ENCODE results near the gene OPN1SW.
A peak's percentile ranks its signal among the peaks of the same experiment; 100 is the strongest.

OPN1SW gene

GRCh38 chr7:128775744-128776474, at the start of gene OPN1SW:
Gene OPN1SW (minus strand): TSS chr7:128775794. CDS start chr7:128775781, 13 bp downstream.
- DNase-seq (ENCODE audit: low read depth), result no peak

- DNase-seq (ENCODE audit: low read depth), result no peak
Measured at GRCh38 chr7:128821724-128822123, 46.1 kb upstream of the OPN1SW start.

- no peak for DNase-seq (ENCODE audit: low read depth)
Measured at GRCh38 chr7:128818694-128819093, 43.1 kb upstream of the OPN1SW start.

- no peak for DNase-seq (ENCODE audit: low read depth)
Measured at GRCh38 chr7:128815289-128815942, 39.8 kb upstream of the OPN1SW start.

- DNase-seq (ENCODE audit: low read depth), result no peak
Measured at GRCh38 chr7:128814499-128814898, 38.9 kb upstream of the OPN1SW start.

- no peak for DNase-seq (ENCODE audit: low read depth)
Measured at GRCh38 chr7:128812514-128813168, 37.0 kb upstream of the OPN1SW start.

- DNase-seq (ENCODE audit: low read depth), result no peak
Measured at GRCh38 chr7:128811631-128812430, 36.2 kb upstream of the OPN1SW start.

- no peak for DNase-seq (ENCODE audit: low read depth)
Measured at GRCh38 chr7:128810997-128811396, 35.4 kb upstream of the OPN1SW start.

GRCh38 chr7:128810473-128810872, 34.9 kb upstream of the OPN1SW start:
- no peak for DNase-seq (ENCODE audit: low read depth)

- no peak for DNase-seq (ENCODE audit: low read depth)
Measured at GRCh38 chr7:128809363-128809762, 33.8 kb upstream of the OPN1SW start.

GRCh38 chr7:128807191-128807590, 31.6 kb upstream of the OPN1SW start:
- no peak for DNase-seq (ENCODE audit: low read depth)

- no peak for DNase-seq (ENCODE audit: low read depth)
Measured at GRCh38 chr7:128805225-128805624, 29.6 kb upstream of the OPN1SW start.

GRCh38 chr7:128804484-128804883, 28.9 kb upstream of the OPN1SW start:
- DNase-seq (ENCODE audit: low read depth), result no peak

- no peak for DNase-seq (ENCODE audit: low read depth)
Measured at GRCh38 chr7:128801667-128802418, 26.2 kb upstream of the OPN1SW start.

- no peak for DNase-seq (ENCODE audit: low read depth)
Measured at GRCh38 chr7:128801003-128801402, 25.4 kb upstream of the OPN1SW start.

GRCh38 chr7:128800567-128800966, 25.0 kb upstream of the OPN1SW start:
- no peak for DNase-seq (ENCODE audit: low read depth)

GRCh38 chr7:128799451-128799850, 23.9 kb upstream of the OPN1SW start:
- DNase-seq (ENCODE audit: low read depth), result no peak

- peak; percentile 24 for DNase-seq (ENCODE audit: low read depth)
Measured at GRCh38 chr7:128796327-128796726, 20.7 kb upstream of the OPN1SW start.

- DNase-seq (ENCODE audit: low read depth), result no peak
Measured at GRCh38 chr7:128795129-128795528, 19.5 kb upstream of the OPN1SW start.

GRCh38 chr7:128794436-128794835, 18.8 kb upstream of the OPN1SW start:
- no peak for DNase-seq (ENCODE audit: low read depth)

GRCh38 chr7:128794020-128794419, 18.4 kb upstream of the OPN1SW start:
- no peak for DNase-seq (ENCODE audit: low read depth)

- DNase-seq (ENCODE audit: low read depth), result no peak
Measured at GRCh38 chr7:128793181-128793547, 17.6 kb upstream of the OPN1SW start.

Measured in non-pigmented ciliary epithelial cell (primary cell).